Tracheal epithelial cell (primary cell): ENCODE results near the gene SOCS7. TPM values are rescaled to one million over a fixed set of nuclear protein-coding genes. Genes with fewer than 3 reads are reported as not detected.

Experiments used
- total RNA-seq: library from RNA; depleted of rRNA; stranded (reverse); fragments of >200 nt; gene quantifications from 2 replicates; pipeline ENCODE4 v1.2.1, GENCODE V29; 2014

SOCS7 gene, protein sequence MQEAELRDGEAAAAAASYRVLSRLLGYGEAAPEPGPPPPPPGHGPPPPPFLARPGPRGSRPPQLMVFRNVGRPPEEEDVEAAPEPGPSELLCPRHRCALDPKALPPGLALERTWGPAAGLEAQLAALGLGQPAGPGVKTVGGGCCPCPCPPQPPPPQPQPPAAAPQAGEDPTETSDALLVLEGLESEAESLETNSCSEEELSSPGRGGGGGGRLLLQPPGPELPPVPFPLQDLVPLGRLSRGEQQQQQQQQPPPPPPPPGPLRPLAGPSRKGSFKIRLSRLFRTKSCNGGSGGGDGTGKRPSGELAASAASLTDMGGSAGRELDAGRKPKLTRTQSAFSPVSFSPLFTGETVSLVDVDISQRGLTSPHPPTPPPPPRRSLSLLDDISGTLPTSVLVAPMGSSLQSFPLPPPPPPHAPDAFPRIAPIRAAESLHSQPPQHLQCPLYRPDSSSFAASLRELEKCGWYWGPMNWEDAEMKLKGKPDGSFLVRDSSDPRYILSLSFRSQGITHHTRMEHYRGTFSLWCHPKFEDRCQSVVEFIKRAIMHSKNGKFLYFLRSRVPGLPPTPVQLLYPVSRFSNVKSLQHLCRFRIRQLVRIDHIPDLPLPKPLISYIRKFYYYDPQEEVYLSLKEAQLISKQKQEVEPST
- total RNA-seq = 26.5 and 31.3 TPM in 2 replicates

GRCh38 chr17:38351412-38352222 lies at the start of gene SOCS7:
Gene SOCS7, plus strand, starts transcription at chr17:38351844. Its CDS starts 209 bp downstream, at chr17:38352053.

DNA sequence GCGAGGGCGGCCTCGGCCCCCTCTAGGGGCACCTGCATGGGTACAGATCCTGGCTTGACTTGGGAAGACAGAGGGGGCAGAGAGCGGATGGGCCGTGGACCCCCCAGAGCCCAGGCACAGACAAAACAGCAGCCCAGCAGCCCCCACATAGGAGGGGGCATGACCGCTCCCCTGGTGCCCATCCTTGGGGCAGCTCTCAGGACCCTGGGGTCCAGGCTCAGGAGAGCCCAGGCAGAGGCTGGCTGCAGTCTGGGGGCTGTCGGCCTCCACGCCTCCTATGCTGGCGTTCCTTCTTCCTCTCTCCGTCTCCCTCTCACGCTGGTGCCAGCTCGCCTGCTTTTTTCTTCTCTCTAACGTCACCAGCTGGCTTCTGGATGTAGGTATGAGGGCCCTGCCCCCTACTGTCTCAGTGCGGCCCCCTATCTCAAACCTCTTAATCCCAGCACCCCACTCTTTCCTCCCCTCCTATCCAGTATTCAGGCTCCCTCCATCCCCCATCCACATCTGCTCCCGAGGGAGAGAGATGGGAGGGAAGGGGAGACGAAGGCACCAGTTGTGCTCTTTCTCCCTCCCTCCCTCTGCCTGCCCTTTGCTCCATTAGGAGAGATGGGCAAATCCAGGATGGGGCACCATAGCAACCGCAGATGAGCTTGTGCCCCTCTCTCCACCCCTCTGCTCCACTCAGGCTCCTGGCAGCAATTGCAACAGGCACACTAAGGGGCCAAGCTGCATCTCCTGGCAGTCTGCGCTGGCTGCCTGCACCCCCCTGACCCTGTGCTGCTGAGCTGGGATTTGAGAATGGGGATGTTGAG lies 7.8 kb upstream of the SOCS7 start, which contains the start of gene GPR179:
Gene GPR179, minus strand, starts transcription at position 349 of the 812 bp plus-strand sequence. Its CDS starts 167 bp downstream, at position 182.

DNA sequence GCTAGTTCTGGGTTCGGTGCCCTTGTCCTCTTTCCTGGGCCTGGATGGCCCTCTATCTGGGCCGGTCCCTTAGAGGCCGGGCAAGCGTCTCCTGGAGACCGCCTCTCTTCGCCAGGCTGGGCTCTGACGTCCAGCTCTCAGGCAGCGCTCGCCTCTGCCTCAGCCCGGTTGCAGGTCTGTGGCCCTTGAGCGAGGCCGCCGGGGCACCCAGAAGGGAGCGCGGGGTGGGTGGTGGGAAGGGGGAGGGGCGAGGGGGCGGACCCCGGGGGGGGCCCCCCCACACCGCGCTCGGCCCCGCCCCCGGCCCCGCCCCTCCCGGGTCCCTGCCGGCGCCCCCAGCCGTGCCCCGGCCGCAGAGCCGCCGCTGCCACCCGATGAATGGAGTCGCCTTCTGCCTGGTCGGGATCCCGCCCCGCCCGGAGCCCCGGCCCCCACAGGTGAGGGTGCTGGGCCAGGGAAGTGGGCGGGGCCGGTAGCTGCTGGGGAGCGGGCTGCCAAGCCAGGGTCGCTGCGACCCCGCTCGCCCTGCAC lies 76.5 kb downstream of the SOCS7 start, which contains the start of gene ARHGAP23:
Gene ARHGAP23, plus strand, starts transcription at position 353 of the 531 bp plus-strand sequence. Its CDS starts 22 bp downstream, at position 375.

Other genes starting within 250 kb of the SOCS7 start
- not detected in 2 replicates for gene TBC1D3E, start 223.9 kb upstream of the SOCS7 start, total RNA-seq
- gene TBC1D3, start 159.3 kb upstream of the SOCS7 start, total RNA-seq = not detected in 2 replicates
- 27.7 and 35.2 TPM in 2 replicates for gene MRPL45, start 54.7 kb upstream of the SOCS7 start, total RNA-seq
- under 0.01 and 0.24 TPM in 2 replicates for gene GPR179, start 7.9 kb upstream of the SOCS7 start, total RNA-seq
- 21.9 and 40.7 TPM in 2 replicates for gene ARHGAP23, start 76.6 kb downstream of the SOCS7 start, total RNA-seq